IPS-11a (cell line): ENCODE data around the gene ADGRL1.
A peak's percentile ranks its signal among the peaks of the same experiment; 100 is the strongest.
"Not testable (repeated sequence)": the region's sequence is repeated elsewhere in the genome, so short reads cannot be mapped to it uniquely, and the experiment has no call there.

Source experiments
- H3K4me3 ChIP-seq: one replicate; pipeline ENCODE4 v1.5.1; 2013; ENCODE audit warnings: low read depth, low read length, control low read depth

ADGRL1 gene

DNA sequence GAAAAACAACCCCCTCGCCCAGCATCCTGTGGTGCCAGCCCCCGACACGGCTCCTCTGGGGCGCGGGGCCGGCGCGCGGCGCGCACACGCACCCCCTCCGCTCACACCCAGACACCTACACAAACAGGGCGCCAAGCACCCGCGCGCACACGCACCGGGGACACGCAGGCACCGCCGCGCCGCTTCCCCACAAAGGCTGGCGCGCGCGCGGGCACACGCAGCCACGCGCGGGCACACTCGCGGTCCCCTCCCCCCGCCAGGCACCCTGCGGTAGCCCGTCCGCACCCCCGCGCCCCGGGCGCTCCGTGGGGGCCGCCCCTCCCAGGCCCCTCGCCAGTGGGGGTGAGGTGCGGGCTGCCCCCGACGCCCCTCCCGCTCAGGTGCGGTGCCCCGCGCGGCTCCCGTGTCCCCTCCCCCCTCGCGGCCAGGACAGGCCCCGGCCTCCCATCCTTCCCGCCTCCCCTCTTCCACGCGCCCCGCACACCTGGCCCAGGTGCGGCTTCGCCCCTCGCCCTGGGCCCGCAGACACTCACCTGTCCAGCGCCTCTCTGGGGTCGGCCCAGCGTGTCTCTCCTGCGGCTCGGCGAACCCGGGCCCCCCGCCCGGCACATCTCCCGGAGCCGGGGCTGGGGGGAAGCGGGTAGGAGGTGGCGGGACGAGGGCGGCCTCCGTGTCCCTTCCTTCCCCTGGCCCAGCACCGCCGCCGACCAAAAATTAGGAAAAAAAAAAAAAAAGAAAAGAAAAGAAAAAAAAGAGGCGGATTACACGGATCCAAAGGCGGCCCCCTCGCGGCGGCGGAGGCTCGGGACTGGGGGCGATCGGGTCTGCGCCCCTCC is at the start of gene ADGRL1:
ADGRL1 (minus strand) TSS at position 718 of the 836 bp plus-strand sequence. CDS start 22,567 bp downstream, outside the sequence.
- peak within 1 kb of the TSS; percentile 62 for H3K4me3 ChIP-seq

GRCh38 chr19:14255316-14255715 is 49.3 kb upstream of the ADGRL1 start:
- H3K4me3 ChIP-seq, result not testable (repeated sequence)

DNA sequence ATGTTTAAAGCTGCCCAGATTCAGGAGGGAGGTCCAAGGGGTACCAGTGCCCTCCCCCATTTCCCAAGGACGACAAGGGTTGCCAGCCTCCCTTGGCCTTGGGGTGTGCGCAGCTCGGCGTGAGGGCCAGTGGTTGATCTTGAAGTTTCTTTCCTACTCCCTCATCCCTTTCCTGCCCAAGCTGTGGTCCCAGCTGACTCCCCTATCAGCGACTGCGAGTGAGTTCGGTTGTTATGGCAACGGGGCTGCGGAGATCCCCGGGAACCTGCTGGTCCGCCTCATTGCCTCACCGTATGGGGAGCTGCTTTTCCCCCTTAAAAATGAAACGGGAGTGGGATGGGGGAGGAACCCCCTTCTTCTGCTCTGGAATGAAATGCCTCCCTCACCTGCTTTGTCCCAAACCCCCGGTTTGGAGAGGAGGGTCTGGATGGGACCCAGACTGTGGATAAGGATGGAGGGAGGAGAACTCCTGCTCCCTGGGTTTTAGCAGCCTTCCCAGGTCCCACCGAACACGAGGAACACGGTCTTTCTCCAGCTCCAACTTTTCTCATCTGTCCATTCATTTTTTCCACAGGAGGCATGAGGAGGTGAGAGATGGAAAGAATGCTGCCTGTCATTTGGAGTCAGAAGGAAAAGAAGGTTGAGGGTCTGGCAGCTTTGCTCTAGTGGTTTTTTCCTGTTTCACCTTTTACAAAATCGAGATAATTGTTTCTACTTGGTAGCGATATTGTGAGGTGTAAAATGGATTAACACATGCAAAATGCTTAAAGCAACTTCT is 48.0 kb upstream of the ADGRL1 start:
- H3K4me3 ChIP-seq, result not testable (repeated sequence)

- H3K4me3 ChIP-seq, result not testable (repeated sequence)
Measured at GRCh38 chr19:14252136-14252535, 46.2 kb upstream of the ADGRL1 start.

DNA sequence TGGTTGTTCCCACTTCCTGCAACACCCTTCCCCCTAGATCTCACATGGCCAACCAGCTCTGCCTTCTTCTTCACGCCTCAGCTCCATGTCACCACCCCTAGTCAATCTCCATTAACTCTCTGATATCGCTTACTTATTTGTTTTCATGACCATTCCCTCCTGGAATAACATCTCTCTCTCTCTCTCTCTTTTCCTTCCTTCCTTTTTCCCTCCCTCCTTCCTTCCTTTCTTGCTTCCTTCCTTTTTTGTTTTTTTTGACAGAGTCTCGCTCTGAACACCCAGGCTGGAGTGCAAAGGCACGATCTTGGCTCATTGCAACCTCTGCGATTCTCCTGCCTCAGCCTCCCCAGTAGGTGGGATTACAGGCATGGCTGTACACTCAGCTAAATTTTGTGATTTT is 44.9 kb upstream of the ADGRL1 start:
- H3K4me3 ChIP-seq, result no peak overlapping the region

DNA sequence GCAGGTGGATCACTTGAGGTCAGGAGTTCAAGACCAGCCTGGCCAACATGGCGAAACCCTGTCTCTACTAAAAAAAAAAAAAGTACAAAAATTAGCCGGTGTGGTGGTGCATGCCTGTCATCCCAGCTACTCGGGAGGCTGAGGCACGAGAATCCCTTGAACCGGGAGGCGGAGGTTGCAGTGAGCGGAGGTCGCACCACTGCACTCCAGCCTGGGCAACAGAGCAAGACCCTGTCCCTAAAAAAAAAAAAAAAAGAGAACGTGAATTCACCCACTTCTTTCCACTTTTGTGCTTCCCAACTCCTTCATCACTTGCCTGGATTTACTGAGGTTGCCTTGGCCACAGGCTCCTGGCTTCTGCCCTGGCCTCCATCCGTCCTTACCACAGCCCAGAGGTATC is 44.3 kb upstream of the ADGRL1 start:
- not testable (repeated sequence) for H3K4me3 ChIP-seq

DNA sequence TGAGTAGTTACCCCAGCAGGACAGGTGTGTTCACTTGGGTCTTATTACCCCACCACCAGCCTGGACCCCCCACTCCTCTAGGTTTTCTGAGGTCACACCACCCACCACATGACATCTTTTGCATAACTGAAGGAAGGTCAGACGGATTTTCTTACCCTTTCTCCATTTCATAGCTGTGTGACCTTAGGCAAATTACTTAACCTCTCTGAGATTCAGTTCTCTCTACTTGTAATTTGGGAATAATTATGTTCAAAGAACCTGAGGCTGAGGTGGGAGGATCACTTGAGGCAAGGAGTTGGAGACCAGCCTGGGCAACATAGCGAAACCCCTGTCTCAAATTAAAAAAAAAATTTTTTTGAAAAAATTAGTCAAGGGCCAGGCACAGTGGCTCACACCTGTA is 43.9 kb upstream of the ADGRL1 start:
- H3K4me3 ChIP-seq, result not testable (repeated sequence)

GRCh38 chr19:14249012-14249754 is 43.2 kb upstream of the ADGRL1 start:
- H3K4me3 ChIP-seq, result peak overlapping the region; percentile 35

GRCh38 chr19:14248578-14249011 is 42.6 kb upstream of the ADGRL1 start:
- peak overlapping the region; percentile 35 for H3K4me3 ChIP-seq

DNA sequence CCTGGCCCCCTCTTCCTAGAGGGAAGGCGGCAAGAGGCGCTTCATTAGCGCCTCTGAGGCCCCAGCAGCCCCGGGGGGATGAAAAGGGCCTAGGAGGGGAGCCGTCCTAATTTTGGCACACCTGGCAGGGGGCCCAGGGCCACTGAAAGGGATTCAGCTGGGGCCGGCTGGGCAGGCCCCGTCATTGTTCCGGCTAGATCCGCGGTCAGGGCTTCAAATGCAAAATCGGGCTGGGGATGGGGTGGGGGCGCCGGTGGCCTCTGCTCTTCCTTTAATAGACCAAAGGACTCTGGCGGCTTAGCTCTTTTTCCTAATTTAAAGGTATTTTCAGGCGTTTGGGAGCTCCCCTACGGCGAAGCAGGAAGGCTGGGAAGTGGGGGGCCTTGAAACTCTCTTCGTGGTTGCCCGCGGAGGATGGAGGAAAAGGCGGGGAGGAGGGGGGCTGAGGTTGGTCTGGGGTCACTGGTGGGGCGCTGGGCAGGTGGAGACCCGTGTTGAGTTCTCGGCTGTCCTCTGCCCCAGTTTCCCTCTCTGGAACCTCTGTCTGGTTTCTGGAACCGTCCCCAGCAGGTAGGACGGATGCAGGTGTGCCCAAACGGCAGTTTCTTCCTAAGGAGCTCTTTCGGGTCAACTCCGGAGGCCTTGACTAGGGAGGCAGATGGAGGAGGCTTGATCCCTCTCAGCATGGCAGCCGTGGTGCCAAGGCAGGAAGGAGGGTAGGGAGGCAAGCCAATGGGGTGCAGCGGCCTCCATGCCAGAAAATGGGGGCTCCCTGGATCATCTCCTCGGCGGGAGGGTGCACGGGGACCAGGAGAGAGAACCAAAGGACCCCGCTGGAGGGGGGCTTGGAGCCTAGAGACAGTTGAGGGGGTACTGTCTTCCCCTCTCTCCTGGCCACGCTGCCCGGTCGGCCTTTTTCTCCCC is 41.8 kb upstream of the ADGRL1 start:
- peak overlapping the region; percentile 33 for H3K4me3 ChIP-seq

- H3K4me3 ChIP-seq, result not testable (repeated sequence)
Measured at GRCh38 chr19:14247205-14247547, 41.2 kb upstream of the ADGRL1 start.

GRCh38 chr19:14244393-14244792 is 38.4 kb upstream of the ADGRL1 start:
- H3K4me3 ChIP-seq, result not testable (repeated sequence)

GRCh38 chr19:14243718-14244117 is 37.7 kb upstream of the ADGRL1 start:
- H3K4me3 ChIP-seq, result not testable (repeated sequence)

GRCh38 chr19:14237014-14237941 is 31.3 kb upstream of the ADGRL1 start:
- no peak overlapping the region for H3K4me3 ChIP-seq

DNA sequence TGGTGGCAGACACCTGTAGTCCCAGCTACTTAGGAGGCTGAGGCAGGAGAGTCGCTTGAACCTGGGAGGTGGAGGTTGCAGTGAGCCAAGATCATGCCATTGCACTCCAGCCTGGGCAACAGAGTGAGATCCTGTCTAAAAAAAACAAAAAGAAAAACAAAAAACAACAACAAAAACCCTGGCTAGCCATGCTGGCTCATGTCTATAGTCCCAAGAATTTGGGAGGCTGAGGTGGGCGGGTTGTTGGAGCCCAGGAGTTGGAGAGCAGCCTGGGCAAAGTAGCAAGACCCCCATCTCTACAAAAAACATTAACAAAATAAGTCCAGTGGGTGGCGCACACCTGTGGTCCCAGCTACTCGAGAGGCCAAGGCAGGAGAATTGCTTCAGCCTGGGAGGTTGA is 27.0 kb upstream of the ADGRL1 start:
- not testable (repeated sequence) for H3K4me3 ChIP-seq

GRCh38 chr19:14228446-14229071 is 22.6 kb upstream of the ADGRL1 start:
- not testable (repeated sequence) for H3K4me3 ChIP-seq

GRCh38 chr19:14226498-14226897 is 20.5 kb upstream of the ADGRL1 start:
- not testable (repeated sequence) for H3K4me3 ChIP-seq

DNA sequence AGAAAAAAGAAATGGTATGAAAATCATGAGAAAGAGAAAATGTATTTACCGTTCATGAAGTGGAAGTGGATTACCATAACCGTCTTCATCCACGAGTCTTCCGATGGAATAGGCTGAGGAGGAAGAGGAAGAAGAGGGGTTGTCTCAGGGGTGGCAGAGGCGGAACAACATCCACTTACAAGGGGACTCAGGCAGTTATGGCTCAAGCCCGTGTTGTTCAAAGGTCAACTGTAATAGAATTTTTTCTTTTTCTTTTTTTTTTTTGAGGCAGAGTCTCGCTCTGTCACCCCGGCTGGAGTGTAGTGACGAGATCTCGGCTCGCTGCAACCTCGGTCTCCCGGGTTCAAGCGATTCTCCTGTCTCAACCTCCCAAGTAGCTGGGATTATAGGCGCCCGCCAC is 16.9 kb upstream of the ADGRL1 start:
- no peak overlapping the region for H3K4me3 ChIP-seq

DNA sequence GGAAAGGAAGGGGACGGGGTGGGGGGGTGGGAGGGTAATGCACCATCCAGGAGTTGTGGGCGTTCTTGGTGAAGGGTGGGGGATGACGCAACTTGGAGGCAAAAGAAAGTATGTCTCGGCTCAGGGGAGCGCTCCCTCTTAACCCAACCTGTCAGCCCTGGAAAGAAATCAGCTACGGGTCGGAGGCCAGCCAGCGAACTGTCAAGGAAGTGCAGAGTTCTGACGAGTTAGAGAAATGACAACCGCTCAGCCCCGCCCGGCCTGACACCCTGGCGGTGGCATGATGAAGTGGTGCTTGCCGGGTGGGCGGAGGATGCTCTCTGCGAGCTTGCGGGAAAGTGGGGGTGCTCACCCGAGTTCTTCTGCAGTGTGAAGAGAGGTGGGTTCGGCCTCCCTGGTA is 15.4 kb upstream of the ADGRL1 start:
- not testable (repeated sequence) for H3K4me3 ChIP-seq
